HCT116 (cell line): Measurements from ENCODE around the gene BBS12.

ENCODE experiments used
- CEBPB ChIP-seq: IDR thresholded peaks from 2 replicates; pipeline ENCODE4 v1.6.1; 2012; ENCODE audit warnings: low read depth
- CTCF ChIP-seq, 3 experiments: fragments of 200-600 bp in 1 of 3; sonication (generic) in 1 of 3; IDR thresholded peaks in 2 of 3; conservative IDR thresholded peaks in 1 of 3; 2 replicates each; pipeline ENCODE4 v1.5.1; 2012 to 2017; ENCODE audit warnings: low read depth in 2 of 3, low read length in 2 of 3, antibody characterized with exemption in 1 of 3, borderline replicate concordance in 1 of 3, control low read depth in 1 of 3, mild to moderate bottlenecking in 1 of 3, mixed read lengths in 1 of 3, mixed run types in 1 of 3, moderate library complexity in 1 of 3; ENCODE audit not compliant: insufficient read depth in 1 of 3
- EZH2 ChIP-seq: fragments of 200-600 bp; sonication (generic); IDR thresholded peaks from 2 replicates; pipeline ENCODE4 v1.6.1; 2017; ENCODE audit warnings: antibody characterized with exemption, mixed run types
- POLR2A ChIP-seq: IDR thresholded peaks from 2 replicates; pipeline ENCODE4 v1.7.0; 2011; ENCODE audit warnings: borderline replicate concordance; ENCODE audit not compliant: insufficient read depth, insufficient read length; ENCODE audit errors: extremely low read depth
- RAD21 ChIP-seq: IDR thresholded peaks from 2 replicates; pipeline ENCODE4 v1.6.1; 2012; ENCODE audit warnings: low read depth, mild to moderate bottlenecking
- REST ChIP-seq: IDR thresholded peaks from 2 replicates; pipeline ENCODE4 v1.6.1; 2012; ENCODE audit warnings: low read depth
- SIN3A ChIP-seq: IDR thresholded peaks from 2 replicates; pipeline ENCODE4 v1.6.1; 2012; ENCODE audit warnings: low read depth

GRCh38 chr4:122775039-122775438 lies 42.5 kb downstream of the BBS12 start:
- no peak for TF ChIP-seq CTCF (IDR thresholded peaks at IDR 0.05 in 2 of 3, conservative IDR thresholded peaks at IDR 0.05 in 1 of 3; ENCODE audit: borderline replicate concordance in 1 of 3, insufficient read depth in 1 of 3, low read depth in 2 of 3, low read length in 2 of 3)
- no peak for TF ChIP-seq POLR2A
- no peak for TF ChIP-seq SIN3A
- TF ChIP-seq RAD21, result no peak
- TF ChIP-seq REST, result no peak
- no peak for TF ChIP-seq CEBPB
- no peak for TF ChIP-seq EZH2
